Muscle of leg (tissue), 11 donors: ENCODE results near the gene RAB4B. TPM values are rescaled to one million over a fixed set of nuclear protein-coding genes. Genes with fewer than 3 reads are reported as not detected.

Experiments
- DNase-seq: peaks from one replicate; pipeline ENCODE4 v3.0.0; 2013
- H3K27ac ChIP-seq: one replicate; pipeline ENCODE4 v1.5.1; 2013; ENCODE audit warnings: mild to moderate bottlenecking, low read length, control low read depth
- H3K27me3 ChIP-seq: one replicate; pipeline ENCODE4 v1.6.1; 2013; ENCODE audit warnings: low read length; ENCODE audit not compliant: control insufficient read depth, insufficient read depth
- H3K36me3 ChIP-seq: one replicate; pipeline ENCODE4 v1.6.1; 2013; ENCODE audit warnings: low read length; ENCODE audit not compliant: control insufficient read depth, insufficient read depth
- H3K4me1 ChIP-seq: one replicate; pipeline ENCODE4 v1.6.1; 2013; ENCODE audit warnings: low read length; ENCODE audit not compliant: control insufficient read depth, insufficient read depth
- H3K4me3 ChIP-seq: one replicate; pipeline ENCODE4 v1.5.1; 2013; ENCODE audit warnings: low read length, control low read depth
- H3K9me3 ChIP-seq: replicated peaks from 2 replicates; pipeline ENCODE4 v1.6.1; 2013; ENCODE audit warnings: low read depth, low read length; ENCODE audit not compliant: control insufficient read depth
- WGBS: methylation state at CpG from one replicate; pipeline ENCODE4 v1.1.5; 2013; ENCODE audit warnings: missing lambda C conversion rate; ENCODE audit not compliant: insufficient coverage; 5-methylcytosine and 5-hydroxymethylcytosine counted together
- polyA plus RNA-seq, 8 donors: library from polyadenylated mRNA; unstranded; fragments of 120-200 nt; gene quantifications; one replicate each; pipeline versions ENCODE4 v1.2.1 to v1.2.3, GENCODE V29; 2013; ENCODE audit warnings: inconsistent platforms in 1 of 8, low replicate concordance in 1 of 8; ENCODE audit not compliant: insufficient read length in 8 of 8, insufficient read depth in 1 of 8
- total RNA-seq: library from RNA; stranded (reverse); fragments of 120-200 nt; gene quantifications from one replicate; pipeline ENCODE4 v1.2.4, GENCODE V29; 2013

The RAB4B gene
- total and polyA plus RNA-seq, 9 donors = 6.0 to 11.0 (median 9.6) TPM

DNA sequence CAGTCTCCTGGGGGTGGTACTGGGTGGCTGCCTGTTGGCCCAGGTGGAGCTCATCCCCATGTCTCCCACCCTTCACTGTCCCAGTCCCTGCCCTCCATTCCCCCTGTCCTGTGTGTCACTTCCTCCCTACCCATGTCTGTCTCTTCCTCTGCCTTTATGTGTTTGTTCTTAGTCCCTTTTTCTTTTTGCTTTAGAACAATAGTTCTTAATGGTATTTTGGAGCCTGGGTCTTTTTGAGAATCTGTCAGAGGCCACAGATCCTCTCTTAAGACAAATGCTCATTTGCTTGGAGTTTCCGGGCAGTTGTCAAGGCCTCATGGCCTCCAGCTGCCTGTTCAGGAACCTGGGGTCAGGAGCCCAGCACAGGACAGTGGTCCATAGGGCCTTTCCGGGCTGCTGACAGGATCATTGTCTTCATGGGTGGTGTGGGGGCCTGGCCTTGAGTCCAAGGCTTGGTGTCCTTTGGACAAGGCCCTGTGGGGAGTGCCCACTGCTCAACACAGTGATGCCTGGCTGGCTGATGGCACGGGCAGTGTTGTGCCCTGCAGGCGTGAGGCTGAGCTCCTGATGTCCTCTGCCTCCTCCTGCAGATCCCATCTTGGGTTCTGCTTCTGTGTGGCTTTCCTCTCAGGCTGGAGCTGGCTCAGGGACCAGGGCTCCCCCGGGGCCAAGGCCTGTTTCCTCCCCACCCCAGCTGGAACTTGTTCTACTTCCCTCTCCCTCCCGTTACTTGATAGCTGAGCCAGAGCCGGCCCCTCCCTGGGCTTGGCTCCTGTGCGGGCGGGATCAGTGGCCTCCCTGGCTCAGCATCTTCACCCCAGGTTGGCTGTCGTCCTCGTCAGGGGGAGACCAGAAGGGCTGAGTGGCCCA, 24.5 kb downstream of the RAB4B start:
- peaks cover 59% of the 10 kb centered on the region for H3K36me3 ChIP-seq
- WGBS = 22% methylated on average over 9 of the region's 11 CpGs
- H3K27me3 ChIP-seq = no peaks in the 10 kb centered on the region
- peak overlapping the region; percentile 60 for H3K27ac ChIP-seq
- H3K4me1 ChIP-seq = peaks cover 78% of the 10 kb centered on the region
- H3K4me3 ChIP-seq = peak overlapping the region; percentile 6
- peak; percentile 65 for DNase-seq
- H3K9me3 ChIP-seq = no peaks in the 10 kb centered on the region

DNA sequence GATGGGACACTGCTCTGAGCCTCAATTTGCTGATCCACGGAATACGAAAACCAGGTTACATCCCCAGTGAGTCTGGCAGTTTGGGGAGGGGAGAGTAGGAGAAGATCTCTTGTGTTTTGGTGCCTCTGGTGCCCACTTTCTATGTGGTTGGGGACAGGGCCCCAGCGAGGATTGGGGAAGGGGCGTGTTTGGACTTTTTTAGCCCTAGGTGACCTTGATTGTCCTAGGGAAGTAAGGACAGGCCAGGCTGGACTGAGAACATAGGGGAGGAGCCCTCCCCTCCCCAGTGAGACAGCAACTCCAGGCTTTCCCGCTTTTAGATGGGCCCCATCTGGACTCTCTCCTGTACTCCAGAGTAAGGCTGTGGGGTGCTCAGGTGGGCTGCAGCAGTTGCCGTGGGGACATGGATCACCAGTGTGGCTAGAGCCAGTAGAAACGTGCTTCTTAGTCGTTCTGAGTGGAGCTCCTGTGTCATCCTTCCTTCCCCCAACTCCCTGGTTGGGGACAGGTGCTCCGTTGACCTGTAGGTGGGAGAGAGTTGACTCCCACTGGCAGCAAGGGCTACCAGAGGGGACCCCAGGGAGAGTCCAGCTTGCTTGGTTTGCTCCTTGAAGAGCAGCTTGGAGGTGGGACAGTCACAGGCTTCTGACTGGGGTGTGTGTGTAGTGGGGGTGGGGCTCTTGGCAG, 25.3 kb downstream of the RAB4B start:
- peaks cover 71% of the 10 kb centered on the region for H3K4me1 ChIP-seq
- 20% methylated on average over 1 of the region's 9 CpGs for WGBS

GRCh38 chr19:40803857-40804782, 26.1 kb downstream of the RAB4B start:
- no peak overlapping the region for H3K4me3 ChIP-seq
- H3K27ac ChIP-seq = peak overlapping the region; percentile 51
- peaks cover 71% of the 10 kb centered on the region for H3K4me1 ChIP-seq
- DNase-seq = peak; percentile 49
- WGBS = 79% methylated on average over 4 of the region's 6 CpGs
- H3K9me3 ChIP-seq = no peaks in the 10 kb centered on the region
- H3K36me3 ChIP-seq = peaks cover 73% of the 10 kb centered on the region
- H3K27me3 ChIP-seq = no peaks in the 10 kb centered on the region

More for the DNA sequence above, 25.3 kb downstream of the RAB4B start:
- Histone ChIP-seq H3K27me3 (no peaks in the 10 kb centered on the region), H3K36me3 (peaks cover 67% of the 10 kb centered on the region), H3K9me3 (no peaks in the 10 kb centered on the region), H3K27ac (peak overlapping the region; percentile 48), H3K4me3 (no peak overlapping the region)
- DNase-seq = no peak

DNA sequence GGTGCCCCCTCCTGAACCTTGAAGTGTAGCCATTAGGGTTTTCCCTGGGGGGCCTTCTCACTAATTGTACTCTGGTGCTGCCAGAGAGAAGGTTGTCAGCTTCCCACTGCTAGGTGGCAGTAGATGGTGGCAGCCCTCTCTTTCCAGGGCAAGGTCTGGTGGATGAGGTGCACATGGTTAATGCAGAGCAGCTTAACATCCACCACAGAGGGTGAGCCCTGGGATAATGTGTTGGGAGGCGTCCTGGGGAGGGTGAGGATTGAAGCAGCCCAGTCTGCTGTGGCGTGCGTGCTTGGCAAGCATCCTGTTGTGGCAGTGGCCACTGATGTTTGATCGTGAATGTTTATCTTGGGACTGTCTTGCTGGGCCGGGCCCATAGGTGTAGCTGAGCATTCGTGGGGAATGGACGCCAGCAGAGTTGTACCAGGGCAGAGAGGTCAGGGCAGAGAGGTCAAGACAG, 26.8 kb downstream of the RAB4B start:
- peak; percentile 7 for DNase-seq
- H3K4me3 ChIP-seq = no peak overlapping the region
- no peak overlapping the region for H3K27ac ChIP-seq
- no peaks in the 10 kb centered on the region for H3K9me3 ChIP-seq
- WGBS = 80% methylated on average over 7 of the region's 7 CpGs
- H3K4me1 ChIP-seq = peaks cover 76% of the 10 kb centered on the region
- peaks cover 80% of the 10 kb centered on the region for H3K36me3 ChIP-seq
- H3K27me3 ChIP-seq = no peaks in the 10 kb centered on the region

GRCh38 chr19:40805258-40805868, 27.3 kb downstream of the RAB4B start:
- Histone ChIP-seq H3K4me1 (peaks cover 75% of the 10 kb centered on the region), H3K4me3 (no peak overlapping the region), H3K27ac (no peak overlapping the region), H3K36me3 (peaks cover 78% of the 10 kb centered on the region), H3K9me3 (no peaks in the 10 kb centered on the region), H3K27me3 (no peaks in the 10 kb centered on the region)
- peak; percentile 18 for DNase-seq
- WGBS = 58% methylated on average over 2 of the region's 2 CpGs

GRCh38 chr19:40806423-40807146, 28.5 kb downstream of the RAB4B start:
- Histone ChIP-seq H3K36me3 (peaks cover 67% of the 10 kb centered on the region), H3K27ac (peak overlapping the region; percentile 89), H3K4me3 (no peak overlapping the region), H3K4me1 (peaks cover 69% of the 10 kb centered on the region), H3K27me3 (peaks cover 3% of the 10 kb centered on the region), H3K9me3 (no peaks in the 10 kb centered on the region)
- WGBS = 1% methylated on average over 10 of the region's 26 CpGs
- DNase-seq = peak; percentile 96

GRCh38 chr19:40807147-40808020, 29.3 kb downstream of the RAB4B start:
- no peaks in the 10 kb centered on the region for H3K9me3 ChIP-seq
- H3K36me3 ChIP-seq = peaks cover 59% of the 10 kb centered on the region
- peaks cover 68% of the 10 kb centered on the region for H3K4me1 ChIP-seq
- no peak overlapping the region for H3K4me3 ChIP-seq
- H3K27me3 ChIP-seq = peaks cover 8% of the 10 kb centered on the region
- whole genome bisulfite sequencing = 59% methylated on average over 13 of the region's 18 CpGs
- DNase-seq = peak; percentile 30
- peak overlapping the region; percentile 56 for H3K27ac ChIP-seq

DNA sequence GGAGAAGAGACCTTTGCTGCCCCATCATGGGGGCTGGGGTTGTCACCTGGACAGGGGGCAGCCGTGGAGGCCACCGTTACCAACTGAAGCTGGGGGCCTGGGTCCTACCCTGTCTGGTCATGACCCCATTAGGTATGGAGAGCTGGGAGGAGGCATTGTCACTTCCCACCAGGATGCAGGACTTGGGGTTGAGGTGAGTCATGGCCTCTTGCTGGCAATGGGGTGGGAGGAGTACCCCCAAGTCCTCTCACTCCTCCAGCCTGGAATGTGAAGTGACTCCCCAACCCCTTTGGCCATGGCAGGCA, 29.9 kb downstream of the RAB4B start:
- H3K9me3 ChIP-seq = no peaks in the 10 kb centered on the region
- no CpG with 5 or more reads among the region's 2 CpGs for WGBS
- peaks cover 64% of the 10 kb centered on the region for H3K4me1 ChIP-seq
- DNase-seq = peak; percentile 16
- no peak overlapping the region for H3K27ac ChIP-seq
- H3K27me3 ChIP-seq = peaks cover 8% of the 10 kb centered on the region
- H3K4me3 ChIP-seq = no peak overlapping the region
- peaks cover 56% of the 10 kb centered on the region for H3K36me3 ChIP-seq
